Neural cell (in vitro differentiated cells): ENCODE results near the gene CCDC88C. TPM values are rescaled to one million over a fixed set of nuclear protein-coding genes. Genes with fewer than 3 reads are reported as not detected.

Experiments
- H2AFZ ChIP-seq: fragments of 200-600, 300-800 bp; sonication (generic), shearing (Covaris generic); 2 replicates; pipeline ENCODE4 v1.6.0; 2014; ENCODE audit warnings: low read depth, mild to moderate bottlenecking, antibody characterized with exemption, low read length, moderate library complexity
- H3F3A ChIP-seq: fragments of 200-600 bp; shearing (Covaris generic); 2 replicates; pipeline ENCODE4 v1.6.1; 2016; ENCODE audit warnings: mild to moderate bottlenecking, moderate library complexity, mixed read lengths, antibody characterized with exemption, low read length; ENCODE audit not compliant: insufficient read depth, poor library complexity, severe bottlenecking
- H3K27ac ChIP-seq: fragments of 200-600, 300-800 bp; sonication (generic), shearing (Covaris generic); 2 replicates; pipeline ENCODE4 v1.5.1; 2014; ENCODE audit warnings: mild to moderate bottlenecking, low read length, moderate library complexity
- H3K27me3 ChIP-seq: fragments of 300-800, 200-600 bp; sonication (generic), shearing (Covaris generic); 2 replicates; pipeline ENCODE4 v1.6.0; 2014; ENCODE audit warnings: mild to moderate bottlenecking, low read depth, low read length, moderate library complexity; ENCODE audit not compliant: insufficient read depth
- H3K36me3 ChIP-seq: fragments of 300-800, 200-600 bp; sonication (generic), shearing (Covaris generic); 2 replicates; pipeline ENCODE4 v1.5.1; 2014; ENCODE audit warnings: mild to moderate bottlenecking, antibody characterized with exemption, low read length, moderate library complexity; ENCODE audit not compliant: insufficient read depth
- H3K4me2 ChIP-seq: fragments of 300-800, 200-600 bp; sonication (generic), shearing (Covaris generic); 2 replicates; pipeline ENCODE4 v1.6.0; 2014; ENCODE audit warnings: mild to moderate bottlenecking, low read length
- H3K4me3 ChIP-seq: fragments of 300-800, 200-600 bp; sonication (generic), shearing (Covaris generic); 2 replicates; pipeline ENCODE4 v1.5.1; 2014; ENCODE audit warnings: mild to moderate bottlenecking, low read length, moderate library complexity
- H3K79me2 ChIP-seq: fragments of 200-600 bp; shearing (Covaris generic); replicated peaks from 2 replicates; pipeline ENCODE4 v1.6.0; 2014; ENCODE audit warnings: mild to moderate bottlenecking, low read length, moderate library complexity; ENCODE audit not compliant: insufficient read depth
- H3K9ac ChIP-seq: fragments of 300-800, 200-600 bp; sonication (generic), shearing (Covaris generic); 2 replicates; pipeline ENCODE4 v1.6.1; 2016; ENCODE audit warnings: mild to moderate bottlenecking, low read length, mixed read lengths
- H3K9me2 ChIP-seq: fragments of 200-600 bp; shearing (Covaris generic); 2 replicates; pipeline ENCODE4 v1.6.1; 2016; ENCODE audit warnings: mild to moderate bottlenecking, low read length, mixed read lengths; ENCODE audit not compliant: insufficient read depth
- H3K9me3 ChIP-seq: fragments of 200-600, 300-800 bp; sonication (generic), shearing (Covaris generic); 2 replicates; pipeline ENCODE4 v1.6.1; 2016; ENCODE audit warnings: mild to moderate bottlenecking, mixed run types, low read length, moderate library complexity, mixed read lengths
- H4K20me1 ChIP-seq: fragments of 200-600 bp; shearing (Covaris generic); 2 replicates; pipeline ENCODE4 v1.6.1; 2016; ENCODE audit warnings: mild to moderate bottlenecking, mixed run types; ENCODE audit not compliant: insufficient read depth
- CTCF ChIP-seq: fragments of 450-650 bp; IDR thresholded peaks from 2 replicates; pipeline ENCODE4 v1.5.1; 2014; ENCODE audit warnings: antibody characterized with exemption, mild to moderate bottlenecking, moderate library complexity; ENCODE audit not compliant: poor library complexity, severe bottlenecking
- EP300 ChIP-seq: fragments of 450-650 bp; conservative IDR thresholded peaks from 2 replicates; pipeline ENCODE4 v1.6.1; 2014; ENCODE audit warnings: antibody characterized with exemption, mild to moderate bottlenecking, moderate library complexity; ENCODE audit not compliant: poor library complexity, severe bottlenecking
- EZH2 ChIP-seq: fragments of 200-600, 300-800 bp; shearing (Covaris generic), sonication (generic); IDR thresholded peaks from 2 replicates; pipeline ENCODE4 v1.6.1; 2014; ENCODE audit warnings: antibody characterized with exemption, low read length, borderline replicate concordance, mild to moderate bottlenecking; ENCODE audit not compliant: insufficient read depth, poor library complexity, severe bottlenecking
- MXI1 ChIP-seq: fragments of 450-650 bp; conservative IDR thresholded peaks from 2 replicates; pipeline ENCODE4 v1.6.1; 2014; ENCODE audit warnings: antibody characterized with exemption, mild to moderate bottlenecking; ENCODE audit not compliant: poor library complexity, severe bottlenecking
- POLR2AphosphoS5 ChIP-seq: IDR thresholded peaks from 2 replicates; pipeline ENCODE4 v1.6.1; 2012
- RAD21 ChIP-seq: fragments of 450-650 bp; conservative IDR thresholded peaks from 2 replicates; pipeline ENCODE4 v1.6.1; 2014; ENCODE audit warnings: antibody characterized with exemption, mild to moderate bottlenecking, moderate library complexity
- SMC3 ChIP-seq: fragments of 450-650 bp; conservative IDR thresholded peaks from 2 replicates; pipeline ENCODE4 v1.6.1; 2014; ENCODE audit warnings: antibody characterized with exemption, mild to moderate bottlenecking, moderate library complexity; ENCODE audit not compliant: poor library complexity
- TAF1 ChIP-seq: IDR thresholded peaks from 2 replicates; pipeline ENCODE4 v1.6.1; 2012; ENCODE audit warnings: low read depth
- polyA plus RNA-seq: library from polyadenylated mRNA; depleted of rRNA; stranded (reverse); fragments of >200 nt; gene quantifications from 2 replicates; pipeline ENCODE4 v1.2.3, GENCODE V29; 2014
- TF ChIP-seq, protein P1 (sequence below): IDR thresholded peaks from 2 replicates; pipeline ENCODE4 v1.6.1; 2012; ENCODE audit warnings: borderline replicate concordance

CCDC88C gene
- polyA plus RNA-seq, 1 donor from 2014 or later: 20.1 TPM

GRCh38 chr14:91424813-91425530 lies 7.4 kb upstream of the CCDC88C start:
- H3K4me3 ChIP-seq: no peak overlapping the region
- H3K9ac ChIP-seq: no peak overlapping the region
- no peaks in the 10 kb centered on the region for H4K20me1 ChIP-seq
- no peaks in the 10 kb centered on the region for H3K79me2 ChIP-seq
- no peak overlapping the region for H3K27ac ChIP-seq
- H3K9me3 ChIP-seq: no peaks in the 10 kb centered on the region
- H3K36me3 ChIP-seq: no peaks in the 10 kb centered on the region
- H3K9me2 ChIP-seq: no peaks in the 10 kb centered on the region
- no peak overlapping the region for H3K4me2 ChIP-seq
- TF ChIP-seq SMC3 (no peak), CTCF (no peak), EP300 (no peak), EZH2 (no peak), MXI1 (no peak), POLR2AphosphoS5 (no peak), TAF1 (no peak), RAD21 (no peak)
- TF ChIP-seq, protein P1, sequence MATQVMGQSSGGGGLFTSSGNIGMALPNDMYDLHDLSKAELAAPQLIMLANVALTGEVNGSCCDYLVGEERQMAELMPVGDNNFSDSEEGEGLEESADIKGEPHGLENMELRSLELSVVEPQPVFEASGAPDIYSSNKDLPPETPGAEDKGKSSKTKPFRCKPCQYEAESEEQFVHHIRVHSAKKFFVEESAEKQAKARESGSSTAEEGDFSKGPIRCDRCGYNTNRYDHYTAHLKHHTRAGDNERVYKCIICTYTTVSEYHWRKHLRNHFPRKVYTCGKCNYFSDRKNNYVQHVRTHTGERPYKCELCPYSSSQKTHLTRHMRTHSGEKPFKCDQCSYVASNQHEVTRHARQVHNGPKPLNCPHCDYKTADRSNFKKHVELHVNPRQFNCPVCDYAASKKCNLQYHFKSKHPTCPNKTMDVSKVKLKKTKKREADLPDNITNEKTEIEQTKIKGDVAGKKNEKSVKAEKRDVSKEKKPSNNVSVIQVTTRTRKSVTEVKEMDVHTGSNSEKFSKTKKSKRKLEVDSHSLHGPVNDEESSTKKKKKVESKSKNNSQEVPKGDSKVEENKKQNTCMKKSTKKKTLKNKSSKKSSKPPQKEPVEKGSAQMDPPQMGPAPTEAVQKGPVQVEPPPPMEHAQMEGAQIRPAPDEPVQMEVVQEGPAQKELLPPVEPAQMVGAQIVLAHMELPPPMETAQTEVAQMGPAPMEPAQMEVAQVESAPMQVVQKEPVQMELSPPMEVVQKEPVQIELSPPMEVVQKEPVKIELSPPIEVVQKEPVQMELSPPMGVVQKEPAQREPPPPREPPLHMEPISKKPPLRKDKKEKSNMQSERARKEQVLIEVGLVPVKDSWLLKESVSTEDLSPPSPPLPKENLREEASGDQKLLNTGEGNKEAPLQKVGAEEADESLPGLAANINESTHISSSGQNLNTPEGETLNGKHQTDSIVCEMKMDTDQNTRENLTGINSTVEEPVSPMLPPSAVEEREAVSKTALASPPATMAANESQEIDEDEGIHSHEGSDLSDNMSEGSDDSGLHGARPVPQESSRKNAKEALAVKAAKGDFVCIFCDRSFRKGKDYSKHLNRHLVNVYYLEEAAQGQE: no peak
- H3K27me3 ChIP-seq: no peaks in the 10 kb centered on the region
- H3F3A ChIP-seq: no peaks in the 10 kb centered on the region
- no peak overlapping the region for H2AFZ ChIP-seq

DNA sequence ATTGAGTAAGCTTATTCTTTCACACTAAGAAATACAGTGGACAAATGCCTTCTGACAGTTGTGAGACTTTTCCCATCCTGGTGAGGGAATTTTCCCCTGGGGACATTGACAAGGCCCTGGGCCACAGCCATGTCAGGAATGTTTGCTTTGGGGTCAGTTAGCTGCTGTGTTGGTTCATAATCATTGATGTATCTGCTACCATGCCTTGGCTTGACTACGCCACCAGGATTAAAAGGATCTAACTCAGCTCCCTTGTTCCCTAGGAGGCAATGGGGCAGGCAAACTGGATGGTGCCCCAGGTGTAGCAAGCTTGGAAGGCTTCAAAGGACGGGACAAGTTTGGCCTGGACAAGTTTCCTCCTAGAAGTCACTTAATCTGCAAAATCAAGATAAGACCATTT lies 3.1 kb upstream of the CCDC88C start:
- Histone ChIP-seq H3K9me2 (no peaks in the 10 kb centered on the region), H4K20me1 (no peaks in the 10 kb centered on the region), H3K9me3 (no peaks in the 10 kb centered on the region), H3K9ac (no peak overlapping the region), H3F3A (no peaks in the 10 kb centered on the region), H3K36me3 (no peaks in the 10 kb centered on the region), H3K27ac (no peak overlapping the region), H2AFZ (no peak overlapping the region), H3K27me3 (no peaks in the 10 kb centered on the region), H3K79me2 (peaks cover 15% of the 10 kb centered on the region), H3K4me3 (no peak overlapping the region), H3K4me2 (no peak overlapping the region)
- TF ChIP-seq POLR2AphosphoS5: no peak
